HTR-8/SVneo (cell line): ENCODE measurements around the gene DOK7.

Source experiments
- DNase-seq: peaks from one replicate; pipeline ENCODE4 v3.0.0; 2011; ENCODE audit warnings: low spot score, mixed read lengths; ENCODE audit not compliant: insufficient read length
- FAIRE-seq: peaks from 2 replicates; lab custom pipeline; 2011; peaks lifted over from hg19 to GRCh38; lab: Jason Lieb, UNC

The DOK7 gene, protein sequence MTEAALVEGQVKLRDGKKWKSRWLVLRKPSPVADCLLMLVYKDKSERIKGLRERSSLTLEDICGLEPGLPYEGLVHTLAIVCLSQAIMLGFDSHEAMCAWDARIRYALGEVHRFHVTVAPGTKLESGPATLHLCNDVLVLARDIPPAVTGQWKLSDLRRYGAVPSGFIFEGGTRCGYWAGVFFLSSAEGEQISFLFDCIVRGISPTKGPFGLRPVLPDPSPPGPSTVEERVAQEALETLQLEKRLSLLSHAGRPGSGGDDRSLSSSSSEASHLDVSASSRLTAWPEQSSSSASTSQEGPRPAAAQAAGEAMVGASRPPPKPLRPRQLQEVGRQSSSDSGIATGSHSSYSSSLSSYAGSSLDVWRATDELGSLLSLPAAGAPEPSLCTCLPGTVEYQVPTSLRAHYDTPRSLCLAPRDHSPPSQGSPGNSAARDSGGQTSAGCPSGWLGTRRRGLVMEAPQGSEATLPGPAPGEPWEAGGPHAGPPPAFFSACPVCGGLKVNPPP

DNA sequence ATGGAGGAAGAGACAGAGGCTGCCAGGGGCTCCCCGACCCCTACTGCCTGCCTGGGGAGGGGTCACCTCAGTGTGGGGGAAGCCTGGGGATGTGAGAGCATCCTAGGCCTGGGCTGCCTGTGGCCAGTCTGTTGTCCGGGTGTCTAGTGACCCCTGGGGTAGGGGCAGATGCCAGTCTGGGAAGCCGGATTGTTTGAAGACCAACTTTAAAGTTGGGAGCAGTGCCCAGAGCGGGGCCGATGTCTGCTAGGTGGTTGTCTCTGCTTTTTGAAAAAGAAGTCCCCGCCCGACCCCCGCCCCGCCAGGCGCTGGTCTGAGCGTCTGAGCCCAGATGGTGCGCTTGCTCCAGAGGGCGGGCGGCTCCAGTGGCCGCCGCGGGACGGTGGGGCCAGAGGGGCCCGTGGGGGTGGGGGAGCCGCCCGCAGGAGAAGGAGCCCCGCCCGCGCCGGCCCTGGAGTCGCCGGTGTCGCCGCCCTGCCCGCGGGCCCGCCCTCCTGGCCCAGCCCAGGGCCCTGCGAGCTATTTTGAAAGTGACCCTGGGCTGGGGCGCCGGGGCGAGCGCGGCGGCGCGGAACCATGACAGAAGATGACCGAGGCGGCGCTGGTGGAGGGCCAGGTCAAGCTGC, at the start of gene DOK7:
TSS of gene DOK7 (plus strand) at position 517 of the 626 bp plus-strand sequence. CDS start at position 587, 70 bp downstream.
- DNase-seq (no peak), FAIRE-seq (no peak)

DNA sequence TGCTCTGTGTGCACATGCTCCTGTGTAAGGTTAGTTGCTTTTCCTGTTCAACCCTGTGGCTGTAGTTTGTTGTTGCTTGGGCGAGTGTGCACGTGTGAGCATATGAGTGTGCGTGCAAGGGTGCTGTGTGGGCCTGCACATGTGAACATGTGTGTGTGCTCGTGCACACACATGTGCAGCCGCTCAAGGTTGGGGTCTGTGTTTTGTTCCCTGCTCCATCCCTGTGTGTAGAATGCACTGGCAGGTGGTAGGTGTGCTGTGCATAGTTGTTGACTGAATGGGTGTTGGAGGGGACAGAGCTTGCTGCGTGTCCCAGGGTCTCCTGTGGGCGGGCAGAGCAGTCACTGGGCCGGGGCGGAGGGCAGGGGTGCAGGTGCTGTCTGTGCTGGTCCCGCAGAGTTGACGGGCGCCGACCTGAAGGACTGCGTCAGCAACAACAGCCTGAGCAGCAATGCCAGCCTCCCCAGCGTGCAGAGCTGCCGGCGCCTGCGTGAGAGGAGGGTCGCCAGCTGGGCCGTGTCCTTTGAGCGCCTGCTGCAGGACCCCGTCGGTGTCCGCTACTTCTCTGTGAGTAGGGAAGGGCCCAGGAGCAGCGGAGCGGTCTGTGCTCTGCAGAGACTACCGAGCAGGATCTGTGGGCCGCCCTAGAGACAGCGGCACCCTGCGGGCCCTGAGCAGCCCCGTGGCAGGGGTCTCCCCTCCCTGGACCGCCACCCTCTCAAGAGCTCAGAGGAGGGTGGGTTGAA, 49.3 kb upstream of the DOK7 start:
- DNase-seq (no peak), FAIRE-seq (no peak)

DNA sequence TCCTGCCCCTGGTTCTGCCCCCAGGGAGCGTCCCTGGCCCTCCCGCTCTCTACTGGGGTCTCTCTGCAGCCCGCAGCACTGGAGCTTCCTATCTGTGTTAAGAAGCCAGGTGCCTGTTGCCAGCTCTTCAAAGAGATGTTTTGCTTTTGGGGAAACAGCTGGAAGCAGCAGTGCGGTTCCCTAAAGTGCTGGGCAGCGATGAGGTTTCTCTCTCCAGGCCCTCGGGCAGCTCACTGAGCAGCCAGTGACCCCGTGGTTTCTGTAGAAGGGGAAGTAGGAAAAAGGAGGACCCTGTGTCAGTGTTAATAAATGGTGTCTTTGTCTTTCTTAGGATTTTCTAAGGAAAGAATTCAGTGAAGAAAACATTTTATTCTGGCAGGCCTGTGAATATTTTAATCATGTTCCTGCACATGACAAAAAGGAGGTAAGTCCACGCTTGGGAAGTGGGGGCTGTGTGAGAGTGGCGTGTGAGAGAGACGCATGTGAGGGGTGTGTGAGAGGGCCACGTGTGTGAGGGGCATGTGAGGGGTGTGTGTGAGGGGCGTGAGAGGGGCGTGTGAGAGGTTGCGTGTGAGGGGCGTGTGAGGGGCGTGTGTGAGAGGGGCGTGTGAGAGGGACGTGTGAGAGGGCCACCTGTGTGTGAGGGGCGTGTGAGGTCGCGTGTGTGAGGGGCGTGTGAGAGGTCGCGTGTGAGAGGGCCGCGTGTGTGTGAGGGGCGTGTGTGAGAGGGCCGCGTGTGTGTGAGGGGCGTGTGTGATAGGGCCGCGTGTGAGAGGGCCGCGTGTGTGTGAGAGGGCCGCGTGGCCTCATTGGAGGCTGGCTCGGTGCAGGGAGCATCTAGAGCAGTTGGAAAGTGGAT, 48.5 kb upstream of the DOK7 start:
- DNase-seq (no peak), FAIRE-seq (no peak)

DNA sequence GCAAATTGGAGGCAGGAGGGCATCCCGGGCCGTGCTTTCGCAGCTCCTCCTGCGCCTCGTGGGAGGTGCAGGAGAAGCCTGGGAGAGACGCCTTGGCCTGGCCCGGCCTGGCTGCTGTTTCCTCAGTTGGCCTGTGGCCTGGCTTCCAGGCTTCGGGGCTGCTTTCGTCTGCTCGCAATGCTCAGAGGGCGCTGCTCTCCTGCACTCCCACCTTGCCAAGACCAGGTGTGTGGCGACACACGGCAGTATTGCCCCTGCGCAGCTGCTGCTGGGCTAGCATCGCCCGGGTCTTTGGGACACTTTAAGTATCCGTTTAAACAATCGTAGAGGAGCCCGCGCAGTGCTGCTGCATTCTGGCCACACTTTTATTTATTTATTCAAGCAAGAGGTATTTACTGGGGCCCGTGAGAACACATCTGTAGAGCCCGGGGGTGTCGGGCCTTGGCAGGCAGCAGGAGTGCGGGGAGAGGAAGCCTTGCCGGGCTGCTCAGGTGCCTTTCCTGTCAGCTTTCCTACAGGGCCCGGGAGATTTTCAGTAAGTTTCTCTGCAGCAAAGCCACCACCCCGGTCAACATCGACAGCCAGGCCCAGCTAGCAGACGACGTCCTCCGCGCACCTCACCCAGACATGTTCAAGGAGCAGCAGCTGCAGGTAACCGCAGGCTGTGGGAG, 47.5 kb upstream of the DOK7 start:
- FAIRE-seq = no peak

DNA sequence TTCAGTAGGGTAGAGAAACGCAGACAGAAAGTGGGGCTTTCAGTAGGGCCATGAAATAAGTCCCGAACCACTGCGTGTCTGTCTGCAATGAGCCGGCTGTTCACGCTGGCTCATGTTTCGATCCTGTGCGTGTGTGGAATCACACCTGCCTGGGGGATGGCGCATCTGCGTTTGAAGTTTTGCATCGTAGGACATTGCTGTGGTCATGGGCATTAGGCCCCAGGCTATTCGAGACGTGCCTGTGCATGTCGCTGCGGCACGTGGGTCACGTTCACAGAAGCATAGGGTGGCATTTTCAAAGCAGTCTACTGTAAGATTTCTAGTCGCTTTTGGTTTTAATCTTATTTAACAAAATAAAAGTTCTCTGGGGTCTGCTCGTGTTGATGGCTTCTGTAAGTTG, 46.8 kb upstream of the DOK7 start:
- no peak for DNase-seq
- no peak for FAIRE-seq

More for the DNA sequence above, 47.5 kb upstream of the DOK7 start:
- DNase-seq = no peak

DNA sequence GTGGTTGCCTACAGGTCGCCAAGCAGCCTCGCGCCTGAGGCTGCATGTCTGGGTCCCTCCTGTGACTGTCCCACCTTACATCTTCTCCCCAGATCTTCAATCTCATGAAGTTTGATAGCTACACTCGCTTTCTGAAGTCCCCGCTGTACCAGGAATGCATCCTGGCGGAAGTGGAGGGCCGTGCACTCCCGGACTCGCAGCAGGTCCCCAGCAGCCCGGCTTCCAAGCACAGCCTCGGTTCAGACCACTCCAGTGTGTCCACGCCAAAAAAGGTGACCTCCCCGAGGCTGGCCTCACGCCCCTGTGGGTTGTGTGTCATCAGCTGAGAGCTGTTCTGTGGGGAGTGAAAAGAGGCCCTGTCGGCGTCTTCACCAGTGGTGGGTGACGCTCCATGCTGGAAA, 46.3 kb upstream of the DOK7 start:
- DNase-seq (no peak), FAIRE-seq (no peak)

DNA sequence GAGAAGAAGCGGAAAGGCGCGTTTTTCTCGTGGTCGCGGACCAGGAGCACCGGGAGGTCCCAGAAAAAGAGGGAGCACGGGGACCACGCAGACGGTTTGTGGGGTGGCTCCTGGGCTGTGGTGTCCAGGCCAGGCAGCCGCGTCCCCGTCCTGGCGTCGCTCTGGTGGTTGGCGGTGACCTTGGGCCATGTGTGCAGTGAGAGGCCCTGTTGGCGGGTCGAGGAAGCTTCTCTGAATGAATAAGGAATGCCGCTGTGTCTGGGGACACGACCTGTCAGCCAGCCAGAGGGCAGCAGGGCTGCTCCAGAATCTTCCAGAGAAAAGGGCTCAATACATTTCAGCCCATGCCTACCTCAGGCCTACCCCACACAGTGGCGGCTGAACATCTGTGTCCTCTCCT, 45.7 kb upstream of the DOK7 start:
- DNase-seq = no peak
- no peak for FAIRE-seq

DNA sequence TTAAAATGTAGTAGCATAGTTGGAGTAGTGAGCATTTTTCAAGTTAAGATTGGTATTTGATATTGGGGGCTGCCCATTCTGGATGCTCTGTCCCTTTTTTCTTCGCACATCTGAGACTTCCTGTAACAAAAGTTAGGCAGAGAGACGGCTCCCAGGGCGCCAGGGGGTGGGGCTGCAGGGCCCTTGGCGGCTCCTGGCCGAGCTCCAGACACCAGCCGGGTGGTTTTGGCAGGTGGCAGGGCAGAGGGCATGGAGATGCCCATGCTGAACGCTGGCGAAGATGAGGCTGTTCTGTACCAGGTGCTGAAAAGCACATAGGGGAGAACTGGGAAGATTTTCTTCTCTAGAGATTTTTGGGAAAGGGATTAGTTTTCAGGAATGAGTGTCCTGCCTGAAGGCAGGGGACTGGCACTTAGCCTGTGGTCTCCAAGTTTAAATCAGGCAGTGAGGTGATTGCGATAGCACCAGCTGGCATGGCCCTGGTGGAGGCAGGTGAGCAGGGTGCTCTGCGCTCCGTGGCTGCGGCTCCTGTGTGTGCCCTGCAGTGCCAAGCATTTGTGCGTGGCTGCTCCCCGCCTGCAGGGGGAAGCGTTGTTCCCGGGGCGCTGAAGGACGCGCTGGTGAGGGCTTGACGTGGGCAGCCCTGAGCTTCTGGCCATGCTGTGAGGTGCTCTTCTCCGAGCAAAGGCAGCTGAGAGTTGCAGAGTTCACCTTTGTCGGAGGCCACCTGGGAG, 44.9 kb upstream of the DOK7 start:
- DNase-seq (no peak), FAIRE-seq (no peak)

DNA sequence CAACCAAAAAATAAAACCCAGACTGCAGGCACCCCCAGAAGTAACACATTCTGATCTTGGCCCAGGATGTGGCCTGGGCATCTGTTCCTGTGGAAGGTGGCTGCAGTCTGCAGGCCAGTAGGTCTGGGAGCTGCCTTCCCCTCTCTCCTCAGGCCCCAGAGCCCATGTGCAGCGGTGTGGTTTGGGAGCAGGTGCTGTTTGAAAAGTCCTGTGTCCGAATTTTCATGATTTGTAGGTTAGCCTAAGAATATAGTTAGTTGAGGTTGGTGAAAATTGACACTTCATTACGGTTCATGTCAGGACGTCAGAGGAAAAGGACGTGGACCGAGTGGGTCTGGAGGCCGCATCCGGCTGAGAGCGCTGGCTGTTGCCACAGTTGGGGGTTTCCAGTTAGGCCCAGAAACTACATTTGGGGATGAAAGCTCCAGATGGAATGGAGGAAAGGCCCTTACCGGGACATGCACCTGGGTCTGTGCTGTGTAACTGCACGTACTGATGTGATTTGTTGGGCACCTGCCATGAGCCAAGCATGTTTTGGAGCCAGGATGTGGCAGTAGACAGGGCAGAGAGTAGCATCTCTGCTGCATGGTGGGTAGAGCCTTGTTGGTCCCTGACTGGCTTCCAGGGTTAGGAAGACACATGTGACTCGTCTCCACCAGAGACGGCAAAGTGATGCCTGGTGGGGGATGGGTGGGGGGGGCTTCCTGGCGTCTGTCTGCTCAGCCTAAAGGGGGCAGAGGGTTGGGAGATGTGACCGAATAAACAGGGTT, 43.1 kb upstream of the DOK7 start:
- DNase-seq (no peak), FAIRE-seq (no peak)

DNA sequence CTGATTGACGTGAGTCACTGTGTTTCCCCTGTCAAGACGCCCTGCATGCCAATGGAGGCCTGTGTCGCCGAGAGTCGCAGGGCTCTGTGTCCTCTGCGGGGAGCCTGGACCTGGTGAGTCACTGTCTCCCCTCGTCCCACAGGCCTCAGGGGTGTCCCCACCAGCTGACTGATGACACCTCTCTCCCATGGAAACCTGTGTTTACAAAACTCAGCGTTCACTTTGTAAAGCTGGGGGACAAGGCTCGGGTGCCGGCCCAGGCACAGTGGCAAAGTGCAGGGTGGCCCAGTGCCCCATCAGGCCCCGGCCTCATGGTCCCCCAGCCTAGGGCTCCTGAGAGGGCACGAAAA, 42.5 kb upstream of the DOK7 start:
- no peak for FAIRE-seq
- DNase-seq = no peak

DNA sequence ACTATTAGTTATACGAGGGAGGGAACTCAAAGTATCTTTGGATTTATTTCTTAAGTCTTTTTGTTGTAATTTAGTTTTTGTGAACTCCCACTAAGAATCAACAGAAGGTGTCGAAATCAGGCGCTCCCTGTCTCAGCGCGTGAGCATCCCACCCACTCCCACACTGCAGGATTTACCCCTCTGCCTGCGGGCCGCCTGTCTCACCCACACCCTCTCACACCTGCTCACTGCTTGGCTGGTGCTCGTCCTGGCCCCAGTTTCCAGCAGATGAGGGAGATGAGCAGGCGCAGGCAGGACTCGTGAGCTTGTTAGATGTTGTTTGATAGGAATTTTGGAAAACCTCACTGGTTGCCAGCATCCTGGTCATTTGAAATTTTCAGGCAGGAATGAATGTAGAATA, 42.1 kb upstream of the DOK7 start:
- no peak for DNase-seq
- FAIRE-seq = no peak

DNA sequence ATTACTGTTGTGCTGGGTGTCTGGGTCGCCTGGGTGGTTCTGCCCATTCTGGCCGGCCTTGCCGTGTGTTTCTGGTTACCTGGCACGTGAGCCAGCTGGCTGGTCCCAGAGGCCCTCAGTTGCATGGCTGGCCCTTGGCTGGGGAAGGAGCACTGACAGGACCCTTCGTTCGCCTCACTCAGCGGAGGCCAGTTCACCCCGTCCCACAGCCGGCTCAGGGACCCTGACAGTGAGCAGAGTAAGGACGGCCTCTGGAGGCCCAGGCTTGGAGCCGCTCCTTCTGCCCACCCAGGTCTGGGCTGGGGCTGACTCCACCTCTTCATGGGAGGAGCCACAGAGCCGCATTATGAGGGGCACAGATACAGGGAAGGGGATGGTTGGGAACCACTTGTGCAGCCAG, 41.6 kb upstream of the DOK7 start:
- FAIRE-seq = no peak
- no peak for DNase-seq

DNA sequence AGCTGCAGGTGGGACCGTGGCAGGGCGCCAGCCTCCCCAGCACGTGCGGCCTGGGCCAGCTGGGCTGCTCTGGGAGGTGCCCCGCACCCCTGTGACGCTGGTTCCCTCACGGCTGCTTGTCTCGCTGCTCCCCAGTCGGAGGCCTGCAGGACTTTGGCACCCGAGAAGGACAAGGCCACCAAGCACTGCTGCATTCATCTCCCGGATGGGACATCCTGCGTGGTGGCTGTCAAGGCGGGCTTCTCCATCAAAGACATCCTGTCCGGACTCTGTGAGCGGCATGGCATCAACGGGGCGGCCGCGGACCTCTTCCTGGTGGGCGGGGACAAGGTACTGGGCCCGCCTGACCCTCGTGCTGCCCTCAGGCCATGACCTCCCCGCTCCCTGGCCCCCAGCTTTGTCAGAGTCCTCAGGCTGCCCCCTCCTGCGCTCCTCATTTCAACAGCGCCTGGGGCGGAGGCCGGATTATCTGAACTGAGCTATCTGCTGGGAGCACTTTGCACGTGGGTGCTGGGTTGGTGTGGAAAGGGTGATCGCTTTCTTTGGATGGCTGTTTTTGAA, 40.8 kb upstream of the DOK7 start:
- no peak for FAIRE-seq
- no peak for DNase-seq

DNA sequence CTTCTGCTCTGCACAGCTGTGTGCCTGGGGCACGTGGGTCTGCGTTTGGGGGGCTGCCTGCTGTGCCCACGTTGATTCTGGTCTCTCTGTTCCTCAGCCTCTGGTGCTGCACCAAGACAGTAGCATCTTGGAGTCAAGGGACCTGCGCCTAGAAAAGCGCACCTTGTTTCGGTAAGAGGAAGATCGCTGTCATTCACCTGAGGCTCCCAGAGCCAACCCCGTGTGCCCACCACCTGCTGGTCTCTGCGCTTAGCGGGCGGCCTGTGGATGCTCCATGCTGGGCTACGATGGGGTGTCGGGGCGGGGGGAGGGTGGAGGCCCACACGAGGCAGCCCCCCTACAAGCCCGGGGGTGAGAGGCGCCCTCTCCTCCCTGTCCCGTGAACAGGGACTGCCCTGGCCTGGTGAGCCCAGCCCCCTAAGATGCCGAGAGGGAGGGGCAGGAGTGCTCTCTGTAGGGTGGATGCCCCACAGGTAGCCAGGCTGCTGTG, 40.3 kb upstream of the DOK7 start:
- DNase-seq (no peak), FAIRE-seq (no peak)

DNA sequence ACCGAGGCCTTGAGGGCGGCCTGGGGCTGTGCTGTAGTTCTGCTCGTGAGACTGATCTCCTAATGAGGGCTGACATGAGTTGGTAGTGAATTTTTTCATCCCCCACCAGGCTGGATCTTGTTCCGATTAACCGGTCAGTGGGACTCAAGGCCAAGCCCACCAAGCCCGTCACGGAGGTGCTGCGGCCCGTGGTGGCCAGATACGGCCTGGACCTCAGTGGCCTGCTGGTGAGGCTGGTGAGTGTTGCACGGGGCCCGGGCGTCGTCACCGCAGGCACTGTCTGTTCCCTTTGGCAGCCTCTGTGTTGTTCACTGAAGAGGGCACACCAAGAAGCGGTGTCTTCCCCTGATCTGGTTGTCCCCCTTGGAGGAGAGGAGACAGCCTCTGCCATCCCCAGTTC, 39.7 kb upstream of the DOK7 start:
- FAIRE-seq = no peak
- DNase-seq = no peak

DNA sequence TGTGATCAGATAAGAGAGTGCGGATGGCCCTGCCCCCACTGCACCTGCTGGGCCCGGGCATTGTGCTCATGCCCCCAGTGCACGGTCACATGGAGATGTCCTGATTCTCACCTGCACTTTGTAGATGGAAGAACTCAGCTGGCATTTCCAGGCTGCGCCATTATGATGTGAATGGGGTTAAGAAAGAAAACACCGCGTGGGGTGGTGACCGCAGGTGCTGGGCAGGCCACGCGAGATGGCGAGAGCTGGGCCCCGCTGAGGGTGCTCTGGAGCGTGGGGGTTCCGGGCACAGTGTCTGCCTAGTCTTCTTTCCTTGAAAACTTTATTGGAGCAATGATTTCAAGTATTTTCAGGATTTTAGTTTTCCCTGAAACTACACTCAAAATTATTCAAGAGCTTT, 39.2 kb upstream of the DOK7 start:
- no peak for FAIRE-seq

DNA sequence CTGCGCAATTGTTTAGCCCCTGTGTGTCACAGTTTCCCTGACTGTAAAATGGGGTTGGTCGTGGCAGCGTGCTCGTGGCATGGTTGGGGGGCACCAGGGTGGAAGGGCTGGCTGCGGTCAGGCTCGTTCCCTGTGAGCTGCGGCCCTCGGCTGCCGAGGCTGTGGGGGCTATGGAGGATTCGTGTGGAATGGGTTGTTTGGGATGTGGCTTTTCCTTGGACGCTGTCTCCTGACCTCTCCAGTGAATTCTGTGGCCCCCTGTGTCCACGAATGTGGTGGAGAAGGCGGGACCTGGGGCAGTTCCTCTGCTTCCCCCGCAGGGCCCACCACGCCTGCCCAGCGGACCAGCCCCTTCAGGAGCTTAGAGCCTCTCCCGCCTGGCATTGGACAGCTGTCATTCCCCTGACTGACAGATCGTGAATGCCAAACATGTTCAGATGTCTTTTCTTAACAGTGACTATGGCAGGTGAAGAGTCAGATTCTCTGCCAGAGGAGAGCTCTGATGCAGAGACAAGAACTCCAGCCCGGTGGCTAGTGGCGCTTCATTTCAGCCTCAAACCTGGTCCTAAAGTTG, 38.5 kb upstream of the DOK7 start:
- DNase-seq = no peak
- FAIRE-seq = no peak

More for the DNA sequence above, 39.2 kb upstream of the DOK7 start:
- DNase-seq = no peak
